K562 (cell line): Measurements from ENCODE around the gene SCMH1. TPM values are rescaled to one million over a fixed set of nuclear protein-coding genes. Genes with fewer than 3 reads are reported as not detected.
A peak's percentile ranks its signal among the peaks of the same experiment; 100 is the strongest.

Experiments
- ATF3 ChIP-seq, 2 experiments: fragments of 450-650 bp in 1 of 2; sonication (generic) in 1 of 2; formaldehyde crosslinking in 1 of 2; IDR thresholded peaks in 1 of 2; conservative IDR thresholded peaks in 1 of 2; 2 replicates each; pipeline versions ENCODE4 v1.6.1 to v1.8.1; 2016 to 2023; ENCODE audit warnings: mild to moderate bottlenecking in 2 of 2, moderate library complexity in 2 of 2, inconsistent platforms in 1 of 2, missing genetic modification reagents in 1 of 2
- DEAF1 ChIP-seq: fragments of 450-650 bp; formaldehyde crosslinking; IDR thresholded peaks from 2 replicates; pipeline ENCODE4 v1.4.0; 2020; ENCODE audit warnings: mild to moderate bottlenecking, moderate library complexity
- FOXP4 ChIP-seq: sonication (generic); formaldehyde crosslinking; IDR thresholded peaks from 2 replicates; pipeline ENCODE4 v1.8.0; 2022; ENCODE audit warnings: mild to moderate bottlenecking, missing genetic modification reagents, borderline replicate concordance
- HDAC3 ChIP-seq: fragments of 450-650 bp; IDR thresholded peaks from 2 replicates; pipeline ENCODE4 v1.6.1; 2018; ENCODE audit warnings: borderline replicate concordance, mild to moderate bottlenecking, moderate library complexity; ENCODE audit not compliant: partially characterized antibody
- ILF3 ChIP-seq: fragments of 450-650 bp; IDR thresholded peaks from 2 replicates; pipeline ENCODE4 v1.6.1; 2018; ENCODE audit warnings: antibody characterized with exemption, mild to moderate bottlenecking, moderate library complexity, borderline replicate concordance
- NCOA6 ChIP-seq: fragments of 450-650 bp; IDR thresholded peaks from 2 replicates; pipeline ENCODE4 v1.6.1; 2017; ENCODE audit warnings: mild to moderate bottlenecking
- PHB2 ChIP-seq: fragments of 450-650 bp; IDR thresholded peaks from 2 replicates; pipeline ENCODE4 v1.6.1; 2017; ENCODE audit warnings: low read depth
- RERE ChIP-seq: sonication (generic); formaldehyde crosslinking; IDR thresholded peaks from 2 replicates; pipeline ENCODE4 v1.8.0; 2023; ENCODE audit warnings: missing genetic modification reagents, mild to moderate bottlenecking, borderline replicate concordance
- TARDBP ChIP-seq: fragments of 450-650 bp; IDR thresholded peaks from 2 replicates; pipeline ENCODE4 v1.6.1; 2016
- THAP12 ChIP-seq: fragments of 250-450 bp; sonication (Bioruptor Pico); IDR thresholded peaks from 2 replicates; pipeline ENCODE4 v1.9.0; 2021; ENCODE audit warnings: mild to moderate bottlenecking, inconsistent platforms
- ZNF384 ChIP-seq: IDR thresholded peaks from 2 replicates; pipeline ENCODE4 v1.6.1; 2012; ENCODE audit warnings: low read depth, low read length, improper control_type of control experiment
- ZNF512 ChIP-seq: IDR thresholded peaks from 2 replicates; pipeline ENCODE4 v1.6.1; 2016; ENCODE audit warnings: missing genetic modification characterization, missing compliant biosample characterization
- polyA plus RNA-seq, 8 experiments: library from polyadenylated mRNA; depleted of rRNA in 4 of 8; stranded (reverse) in 5 of 8; unstranded in 3 of 8; fragments of >200 nt; fragmentation: Nextera tagmentation in 2 of 8; fragmentation: Illumina TruSeq in 1 of 8; extraction: Ambion mirVana in 2 of 8; extraction: Trizol in 1 of 8; gene quantifications; 2 replicates each; pipeline versions ENCODE4 v1.2.1 to v1.2.3, GENCODE V29; 2011 to 2014; ENCODE audit warnings: inconsistent platforms in 1 of 8, missing spikeins in 1 of 8
- total RNA-seq, 7 experiments: library from RNA; depleted of rRNA in 6 of 7; stranded (reverse); fragments of >200 nt in 6 of 7; fragmentation: Illumina TruSeq in 2 of 7; extraction: Trizol in 2 of 7; gene quantifications; 2 replicates each; pipeline versions ENCODE4 v1.2.1 to v1.2.3, GENCODE V29; 2011 to 2021; ENCODE audit warnings: low replicate concordance in 1 of 7

The SCMH1 gene
- total and polyA plus RNA-seq, 9 of the 15 experiments (the other 6 are each of a cell fraction or from before 2014, with no cell fraction given): 8.5 to 37.0 (median 26.8) TPM

GRCh38 chr1:41003640-41004220, 238.4 kb downstream of the SCMH1 start (continued):
- TF ChIP-seq THAP12 (CRISPR knock-in tag) (0 out of 2 replicates have a peak, but pooled peaks have one; percentile 35), FOXP4 (no peak), ZNF512 (tag) (no peak), HDAC3 (peak; percentile 93), NCOA6 (no peak), ILF3 (peak; percentile 39; the same call in 1 of the 2 replicates), PHB2 (no peak), TARDBP (0 out of 2 replicates have a peak, but pooled peaks have one; percentile 74), ZNF384 (no peak), DEAF1 (CRISPR knock-in tag) (peak; percentile 59), RERE (CRISPR knock-in tag) (no peak), ATF3 (IDR thresholded peaks at IDR 0.05) (peak; percentile 70; the same call in 1 of the 2 replicates), ATF3 (CRISPR knock-in tag; conservative IDR thresholded peaks at IDR 0.05) (peak; percentile 93)
